Measurements from ENCODE around the gene ENTR1.
"Not testable (repeated sequence)": the region's sequence is repeated elsewhere in the genome, so short reads cannot be mapped to it uniquely, and the experiment has no call there.

ENTR1 gene

GRCh38 chr9:136430588-136431234, 20.3 kb upstream of the ENTR1 start:
- Histone ChIP-seq H3K4me3 (ENCODE audit: insufficient read depth, low read depth, low read length, poor library complexity, severe bottlenecking) (no peak overlapping the region), H3K4me1 (ENCODE audit: control insufficient read depth, insufficient read depth, low read length, poor library complexity, severe bottlenecking) (no peaks in the 10 kb centered on the region), H3K27ac (ENCODE audit: insufficient read depth, low read length, poor library complexity, severe bottlenecking) (no peak overlapping the region), H3K27me3 (replicated peaks; ENCODE audit: control insufficient read depth, insufficient read depth, low read length, poor library complexity, severe bottlenecking) (no peaks in the 10 kb centered on the region), H3K9me3 (ENCODE audit: control insufficient read depth, low read length) (no peaks in the 10 kb centered on the region), H3K36me3 (ENCODE audit: control insufficient read depth, insufficient read depth, low read length) (peaks cover 36% of the 10 kb centered on the region)
- DNase-seq, result no peak

- DNase-seq, result no peak
- Histone ChIP-seq H3K9me3 (ENCODE audit: control insufficient read depth, low read length) (no peaks in the 10 kb centered on the region), H3K36me3 (ENCODE audit: control insufficient read depth, insufficient read depth, low read length) (peaks cover 37% of the 10 kb centered on the region), H3K4me3 (ENCODE audit: insufficient read depth, low read depth, low read length, poor library complexity, severe bottlenecking) (no peak overlapping the region), H3K27ac (ENCODE audit: insufficient read depth, low read length, poor library complexity, severe bottlenecking) (no peak overlapping the region), H3K27me3 (replicated peaks; ENCODE audit: control insufficient read depth, insufficient read depth, low read length, poor library complexity, severe bottlenecking) (no peaks in the 10 kb centered on the region), H3K4me1 (ENCODE audit: control insufficient read depth, insufficient read depth, low read length, poor library complexity, severe bottlenecking) (no peaks in the 10 kb centered on the region)
Observed at GRCh38 chr9:136429683-136430491, 19.5 kb upstream of the ENTR1 start.

- Histone ChIP-seq H3K27me3 (replicated peaks; ENCODE audit: control insufficient read depth, insufficient read depth, low read length, poor library complexity, severe bottlenecking) (no peaks in the 10 kb centered on the region), H3K27ac (ENCODE audit: insufficient read depth, low read length, poor library complexity, severe bottlenecking) (no peak overlapping the region), H3K9me3 (ENCODE audit: control insufficient read depth, low read length) (no peaks in the 10 kb centered on the region), H3K4me1 (ENCODE audit: control insufficient read depth, insufficient read depth, low read length, poor library complexity, severe bottlenecking) (no peaks in the 10 kb centered on the region), H3K4me3 (ENCODE audit: insufficient read depth, low read depth, low read length, poor library complexity, severe bottlenecking) (no peak overlapping the region), H3K36me3 (ENCODE audit: control insufficient read depth, insufficient read depth, low read length) (peaks cover 41% of the 10 kb centered on the region)
- no peak for DNase-seq
Observed at GRCh38 chr9:136429075-136429628, 18.7 kb upstream of the ENTR1 start.

- Histone ChIP-seq H3K9me3 (ENCODE audit: control insufficient read depth, low read length) (no peaks in the 10 kb centered on the region), H3K36me3 (ENCODE audit: control insufficient read depth, insufficient read depth, low read length) (peaks cover 49% of the 10 kb centered on the region), H3K27me3 (replicated peaks; ENCODE audit: control insufficient read depth, insufficient read depth, low read length, poor library complexity, severe bottlenecking) (no peaks in the 10 kb centered on the region), H3K27ac (ENCODE audit: insufficient read depth, low read length, poor library complexity, severe bottlenecking) (no peak overlapping the region), H3K4me1 (ENCODE audit: control insufficient read depth, insufficient read depth, low read length, poor library complexity, severe bottlenecking) (no peaks in the 10 kb centered on the region), H3K4me3 (ENCODE audit: insufficient read depth, low read depth, low read length, poor library complexity, severe bottlenecking) (no peak overlapping the region)
- DNase-seq, result no peak
Observed at GRCh38 chr9:136426787-136427186, 16.4 kb upstream of the ENTR1 start.

GRCh38 chr9:136425367-136425766, 15.0 kb upstream of the ENTR1 start:
- H3K27me3 ChIP-seq (replicated peaks; ENCODE audit: control insufficient read depth, insufficient read depth, low read length, poor library complexity, severe bottlenecking); H3K4me1 ChIP-seq (ENCODE audit: control insufficient read depth, insufficient read depth, low read length, poor library complexity, severe bottlenecking); H3K9me3 ChIP-seq (ENCODE audit: control insufficient read depth, low read length); H3K27ac ChIP-seq (ENCODE audit: insufficient read depth, low read length, poor library complexity, severe bottlenecking); DNase-seq; H3K4me3 ChIP-seq (ENCODE audit: insufficient read depth, low read depth, low read length, poor library complexity, severe bottlenecking): not testable (repeated sequence)
- peaks cover 56% of the 10 kb centered on the region for H3K36me3 ChIP-seq (ENCODE audit: control insufficient read depth, insufficient read depth, low read length)

GRCh38 chr9:136424750-136425362, 14.4 kb upstream of the ENTR1 start:
- no peaks in the 10 kb centered on the region for H3K4me1 ChIP-seq (ENCODE audit: control insufficient read depth, insufficient read depth, low read length, poor library complexity, severe bottlenecking)
- DNase-seq, result no peak
- peaks cover 53% of the 10 kb centered on the region for H3K36me3 ChIP-seq (ENCODE audit: control insufficient read depth, insufficient read depth, low read length)
- no peaks in the 10 kb centered on the region for H3K27me3 ChIP-seq (replicated peaks; ENCODE audit: control insufficient read depth, insufficient read depth, low read length, poor library complexity, severe bottlenecking)
- no peaks in the 10 kb centered on the region for H3K9me3 ChIP-seq (ENCODE audit: control insufficient read depth, low read length)
- no peak overlapping the region for H3K4me3 ChIP-seq (ENCODE audit: insufficient read depth, low read depth, low read length, poor library complexity, severe bottlenecking)
- no peak overlapping the region for H3K27ac ChIP-seq (ENCODE audit: insufficient read depth, low read length, poor library complexity, severe bottlenecking)

GRCh38 chr9:136423432-136424146, 13.2 kb upstream of the ENTR1 start:
- Histone ChIP-seq H3K4me3 (ENCODE audit: insufficient read depth, low read depth, low read length, poor library complexity, severe bottlenecking) (no peak overlapping the region), H3K9me3 (ENCODE audit: control insufficient read depth, low read length) (no peaks in the 10 kb centered on the region), H3K27me3 (replicated peaks; ENCODE audit: control insufficient read depth, insufficient read depth, low read length, poor library complexity, severe bottlenecking) (no peaks in the 10 kb centered on the region), H3K4me1 (ENCODE audit: control insufficient read depth, insufficient read depth, low read length, poor library complexity, severe bottlenecking) (no peaks in the 10 kb centered on the region), H3K27ac (ENCODE audit: insufficient read depth, low read length, poor library complexity, severe bottlenecking) (no peak overlapping the region), H3K36me3 (ENCODE audit: control insufficient read depth, insufficient read depth, low read length) (peaks cover 53% of the 10 kb centered on the region)
- no peak for DNase-seq

- H3K4me3 ChIP-seq (ENCODE audit: insufficient read depth, low read depth, low read length, poor library complexity, severe bottlenecking), result no peak overlapping the region
- H3K27ac ChIP-seq (ENCODE audit: insufficient read depth, low read length, poor library complexity, severe bottlenecking), result no peak overlapping the region
- no peaks in the 10 kb centered on the region for H3K4me1 ChIP-seq (ENCODE audit: control insufficient read depth, insufficient read depth, low read length, poor library complexity, severe bottlenecking)
- DNase-seq, result no peak
- no peaks in the 10 kb centered on the region for H3K27me3 ChIP-seq (replicated peaks; ENCODE audit: control insufficient read depth, insufficient read depth, low read length, poor library complexity, severe bottlenecking)
- H3K36me3 ChIP-seq (ENCODE audit: control insufficient read depth, insufficient read depth, low read length), result peaks cover 60% of the 10 kb centered on the region
- no peaks in the 10 kb centered on the region for H3K9me3 ChIP-seq (ENCODE audit: control insufficient read depth, low read length)
Observed at GRCh38 chr9:136422876-136423275, 12.5 kb upstream of the ENTR1 start.

GRCh38 chr9:136421791-136422190, 11.4 kb upstream of the ENTR1 start:
- DNase-seq, result no peak
- H3K27ac ChIP-seq (ENCODE audit: insufficient read depth, low read length, poor library complexity, severe bottlenecking), result no peak overlapping the region
- no peaks in the 10 kb centered on the region for H3K27me3 ChIP-seq (replicated peaks; ENCODE audit: control insufficient read depth, insufficient read depth, low read length, poor library complexity, severe bottlenecking)
- no peak overlapping the region for H3K4me3 ChIP-seq (ENCODE audit: insufficient read depth, low read depth, low read length, poor library complexity, severe bottlenecking)
- H3K36me3 ChIP-seq (ENCODE audit: control insufficient read depth, insufficient read depth, low read length), result peaks cover 70% of the 10 kb centered on the region
- no peaks in the 10 kb centered on the region for H3K9me3 ChIP-seq (ENCODE audit: control insufficient read depth, low read length)
- H3K4me1 ChIP-seq (ENCODE audit: control insufficient read depth, insufficient read depth, low read length, poor library complexity, severe bottlenecking), result no peaks in the 10 kb centered on the region
